ENCODE results near the gene STC2. TPM values are rescaled to one million over a fixed set of nuclear protein-coding genes. Genes with fewer than 3 reads are reported as not detected.

Gene STC2
- total and polyA plus RNA-seq, 3 donors from 2014 or later, result 0.87 to 2.0 (median 2.0) TPM

GRCh38 chr5:173301695-173302545, 26.3 kb downstream of the STC2 start:
- H3K27me3 ChIP-seq, result no peaks in the 10 kb centered on the region
- TF ChIP-seq POLR2A (IDR thresholded peaks at IDR 0.05) (no peak), CTCF (IDR thresholded peaks at IDR 0.05) (no peak)
- intact Hi-C loops (cut with DNase I; ENCODE audit: low total_unique reads), result no loop called here
- H3K9me3 ChIP-seq, result no peaks in the 10 kb centered on the region
- H3K36me3 ChIP-seq (ENCODE audit: low read depth, missing control alignments), result no peaks in the 10 kb centered on the region
- no peak overlapping the region for H3K27ac ChIP-seq
- no peak for DNase-seq
- H3K4me3 ChIP-seq, result no peak overlapping the region
- no peaks in the 10 kb centered on the region for H3K4me1 ChIP-seq
- 73 to 79% methylated on average over 9 to 17 of the region's 17 CpGs for WGBS, 2 donors

GRCh38 chr5:173300389-173301047, 27.7 kb downstream of the STC2 start:
- no peak for DNase-seq
- no peaks in the 10 kb centered on the region for H3K27me3 ChIP-seq
- H3K27ac ChIP-seq, result no peak overlapping the region
- 94% methylated on average over 6 of the region's 6 CpGs for WGBS, 2 donors
- intact Hi-C loops (cut with DNase I; ENCODE audit: low total_unique reads), result no loop called here
- H3K4me3 ChIP-seq, result no peak overlapping the region
- H3K9me3 ChIP-seq, result no peaks in the 10 kb centered on the region
- H3K4me1 ChIP-seq, result no peaks in the 10 kb centered on the region
- TF ChIP-seq POLR2A (IDR thresholded peaks at IDR 0.05), result no peak
- no peak for TF ChIP-seq CTCF (IDR thresholded peaks at IDR 0.05)
- H3K36me3 ChIP-seq (ENCODE audit: low read depth, missing control alignments), result no peaks in the 10 kb centered on the region

- Histone ChIP-seq H3K9me3 (no peaks in the 10 kb centered on the region), H3K27me3 (no peaks in the 10 kb centered on the region), H3K27ac (no peak overlapping the region), H3K4me1 (no peaks in the 10 kb centered on the region), H3K36me3 (ENCODE audit: low read depth, missing control alignments) (no peaks in the 10 kb centered on the region), H3K4me3 (no peak overlapping the region)
- WGBS, 2 donors, result 92 to 96% methylated on average over 4 to 7 of the region's 7 CpGs
- no peak for TF ChIP-seq CTCF (IDR thresholded peaks at IDR 0.05)
- TF ChIP-seq POLR2A (IDR thresholded peaks at IDR 0.05), result no peak
- intact Hi-C loops (cut with DNase I; ENCODE audit: low total_unique reads), result loop anchor here (10.0 kb wide), 2 partner anchors 195 to 275 kb away; no protein-coding TSS in a partner anchor
- DNase-seq, result no peak
Measured at GRCh38 chr5:173299820-173300219, 28.4 kb downstream of the STC2 start.

- Histone ChIP-seq H3K36me3 (ENCODE audit: low read depth, missing control alignments) (no peaks in the 10 kb centered on the region), H3K4me1 (peaks cover 9% of the 10 kb centered on the region), H3K4me3 (no peak overlapping the region), H3K9me3 (no peaks in the 10 kb centered on the region), H3K27ac (no peak overlapping the region), H3K27me3 (no peaks in the 10 kb centered on the region)
- 79 to 81% methylated on average over 13 to 19 of the region's 19 CpGs for WGBS, 2 donors
- intact Hi-C loops (cut with DNase I; ENCODE audit: low total_unique reads), result loop anchor here (10.0 kb wide), 2 partner anchors 196 to 276 kb away; no protein-coding TSS in a partner anchor
- no peak for DNase-seq
- no peak for TF ChIP-seq POLR2A (IDR thresholded peaks at IDR 0.05)
- TF ChIP-seq CTCF (IDR thresholded peaks at IDR 0.05), result no peak
Measured at GRCh38 chr5:173298213-173298926, 29.8 kb downstream of the STC2 start.

Measured in testis (tissue), 3 donors.